Bone marrow (tissue), 2 donors: Measurements from ENCODE around the gene CCDC117.

Source experiments
- DNase-seq, 2 donors: peaks; one replicate each; lab custom pipeline; 2025; lab: John Stamatoyannopoulos, UW

Gene CCDC117

DNA sequence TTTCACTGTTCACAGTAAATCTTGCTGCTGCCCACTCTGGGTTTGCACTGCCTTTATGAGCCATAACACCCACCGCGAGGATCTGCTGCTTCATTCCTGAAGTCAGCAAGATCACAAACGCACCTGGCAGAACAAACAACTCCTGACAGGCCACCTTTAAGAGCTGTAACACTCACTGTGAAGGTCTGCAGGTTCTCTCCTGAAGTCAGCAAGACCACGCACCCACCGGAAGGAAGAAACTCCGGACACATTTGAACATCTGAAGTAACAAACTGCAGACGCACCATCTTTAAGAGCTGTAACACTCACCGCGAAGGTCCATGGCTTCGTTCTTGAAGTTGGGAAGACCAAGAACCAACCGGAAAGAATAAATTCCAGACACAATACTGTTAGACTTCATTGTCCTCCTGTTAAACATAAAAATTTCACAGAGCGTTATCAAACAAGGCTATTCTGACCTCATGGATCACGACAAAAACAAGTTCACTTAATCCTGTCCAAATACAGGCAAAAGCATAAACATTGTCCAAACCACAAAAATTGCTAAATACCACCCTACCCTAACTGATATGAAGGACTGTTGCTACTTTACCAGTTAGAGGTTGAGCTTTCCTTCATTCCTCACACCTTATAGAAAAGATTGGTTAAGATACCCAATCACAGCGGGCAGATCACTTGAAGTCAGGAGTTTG lies 3.0 kb upstream of the CCDC117 start:
- no peak for DNase-seq

DNA sequence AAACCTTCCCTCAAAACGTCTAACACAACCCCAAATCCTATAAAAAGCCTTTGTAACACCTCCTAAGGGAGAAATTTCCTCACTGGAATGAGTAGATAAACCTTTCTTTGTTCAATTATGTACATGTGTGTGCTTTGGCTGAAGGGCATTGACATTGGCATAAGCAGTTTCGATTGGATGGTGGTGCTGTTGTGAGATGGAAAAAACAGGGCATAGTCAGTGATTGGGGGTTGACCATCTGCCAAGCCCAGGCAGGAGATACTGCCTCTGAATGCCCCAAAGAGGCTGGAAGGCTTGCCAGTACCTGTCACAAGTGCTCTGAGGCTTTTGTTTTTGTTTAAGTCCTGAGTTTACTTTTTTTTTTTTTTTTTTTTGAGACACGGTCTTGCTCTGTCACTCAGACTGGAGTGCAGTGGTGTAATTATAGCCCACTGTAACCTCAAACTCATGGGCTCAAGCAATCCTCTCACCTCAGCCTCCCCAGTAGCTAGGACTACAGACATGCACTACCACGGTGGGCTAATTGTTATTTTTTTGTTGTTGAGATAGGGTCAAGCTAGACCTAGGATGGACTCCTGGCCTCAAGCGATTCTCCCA lies 1.2 kb upstream of the CCDC117 start:
- no peak for DNase-seq

DNA sequence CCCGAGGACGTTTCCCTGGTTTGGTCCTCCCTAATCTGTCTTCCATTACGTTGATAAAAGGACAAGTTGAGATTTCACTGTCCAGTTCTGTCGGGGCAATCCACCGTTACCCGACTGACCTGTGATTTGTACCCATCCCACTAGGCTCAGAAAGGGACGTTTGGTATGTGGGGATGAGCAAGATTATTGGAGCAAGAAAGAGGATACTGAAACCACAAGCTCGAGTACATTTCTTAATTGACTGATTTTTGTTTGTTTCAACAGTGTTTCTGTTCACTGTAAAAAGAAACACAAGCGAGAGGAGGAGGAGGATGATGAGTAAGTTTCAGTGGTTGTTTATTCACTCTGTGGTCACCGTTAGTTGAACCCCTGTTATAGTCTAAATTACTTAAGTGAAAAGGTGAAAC lies 969 bp downstream of the CCDC117 start:
- no peak for DNase-seq

DNA sequence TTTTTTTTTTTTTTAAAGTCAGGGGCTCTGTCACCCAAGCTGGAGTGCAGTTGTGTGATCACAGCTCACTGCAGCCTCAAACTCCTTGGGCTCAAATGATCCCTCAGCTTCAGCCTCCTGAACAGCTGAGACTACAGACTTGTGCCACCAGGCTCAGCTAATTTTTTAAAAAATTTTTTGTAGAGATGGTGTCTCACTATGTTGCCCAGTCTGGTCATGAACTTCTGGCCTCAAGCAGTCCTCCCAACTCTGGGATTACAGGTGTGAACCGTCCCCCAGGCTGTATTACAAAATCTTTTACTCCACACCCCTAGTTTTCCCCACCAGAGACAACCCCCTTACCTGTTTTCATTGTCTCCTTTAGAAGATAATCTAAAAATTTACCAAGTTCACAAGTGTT lies 1.9 kb downstream of the CCDC117 start:
- DNase-seq = no peak

DNA sequence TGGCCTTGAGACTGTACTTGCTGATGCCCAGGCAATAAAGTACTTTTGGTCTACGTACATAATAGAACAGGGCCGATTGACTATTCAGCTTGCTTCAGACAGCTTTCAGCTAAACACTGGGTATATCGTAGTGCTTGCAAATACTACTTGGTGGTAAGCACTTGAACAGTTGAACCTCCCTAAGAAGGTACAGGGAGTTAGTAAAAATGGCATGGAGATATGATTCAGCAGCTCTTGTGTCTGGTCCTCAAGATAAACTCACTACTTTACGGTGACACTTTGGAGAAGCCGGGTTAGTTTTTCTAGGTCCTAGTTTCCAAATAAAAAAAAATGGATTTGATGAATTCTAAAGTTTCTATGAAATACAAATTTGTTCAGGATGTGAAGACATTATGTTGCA lies 7.3 kb downstream of the CCDC117 start:
- DNase-seq = no peak

DNA sequence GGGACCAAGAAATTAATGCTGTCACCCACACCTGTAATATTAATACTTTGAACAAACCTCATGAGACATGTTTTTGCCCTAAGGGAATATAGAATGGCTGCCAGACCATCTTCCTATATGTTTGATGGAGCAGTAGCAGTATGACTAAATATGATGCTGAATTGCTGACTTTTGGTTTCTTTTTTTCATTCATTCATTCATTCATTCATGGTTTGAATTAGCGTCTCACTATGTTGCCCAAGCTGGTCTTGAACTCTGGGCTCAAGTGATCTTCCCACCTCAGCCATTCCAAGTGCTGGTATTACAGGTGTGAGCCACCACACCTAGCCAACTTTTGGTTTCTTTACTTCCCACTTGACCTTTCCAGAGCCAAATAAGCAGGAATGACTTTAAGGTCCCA lies 7.8 kb downstream of the CCDC117 start:
- no peak for DNase-seq

DNA sequence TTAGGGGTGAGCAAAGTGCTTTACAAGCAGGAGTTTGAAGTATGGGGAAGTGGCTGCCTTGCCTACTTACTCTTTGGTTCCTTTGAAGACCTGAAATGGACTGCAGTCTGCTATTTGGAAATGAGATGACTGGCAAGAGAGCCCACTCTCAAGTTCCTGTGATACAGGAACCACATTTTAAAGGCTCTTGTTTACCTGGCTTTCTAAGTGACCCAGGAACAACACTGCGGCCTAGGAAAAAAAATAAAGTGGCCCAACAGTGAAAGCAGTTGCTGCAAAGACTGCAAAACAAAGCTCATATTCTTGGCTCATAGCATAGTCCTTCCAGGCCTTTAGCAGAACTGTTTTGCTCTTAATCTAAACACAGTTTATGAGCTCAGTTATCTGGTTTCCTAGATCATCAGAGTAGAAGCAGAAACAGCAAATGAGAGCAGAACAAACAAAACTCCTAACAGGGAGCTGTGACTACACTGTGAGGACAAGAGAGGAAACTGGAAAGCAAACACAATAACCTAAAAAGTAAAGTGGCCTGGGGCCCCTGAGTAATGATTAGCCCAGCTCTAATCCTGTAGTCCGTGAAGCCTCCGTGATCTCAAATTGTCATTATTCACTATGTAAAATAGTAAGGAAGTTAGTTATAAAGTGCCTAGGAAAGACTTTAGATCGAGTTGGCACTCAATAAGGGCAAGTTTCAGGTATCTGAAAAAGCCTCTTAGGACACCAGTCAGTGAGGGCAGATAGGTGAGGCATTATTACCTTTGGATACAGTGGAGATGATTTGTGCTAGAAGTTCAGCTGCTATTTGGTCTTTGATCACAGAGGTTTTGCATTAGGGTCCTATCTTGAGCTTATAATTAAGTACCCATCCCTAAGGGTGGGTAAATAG lies 11.5 kb downstream of the CCDC117 start:
- no peak for DNase-seq

DNA sequence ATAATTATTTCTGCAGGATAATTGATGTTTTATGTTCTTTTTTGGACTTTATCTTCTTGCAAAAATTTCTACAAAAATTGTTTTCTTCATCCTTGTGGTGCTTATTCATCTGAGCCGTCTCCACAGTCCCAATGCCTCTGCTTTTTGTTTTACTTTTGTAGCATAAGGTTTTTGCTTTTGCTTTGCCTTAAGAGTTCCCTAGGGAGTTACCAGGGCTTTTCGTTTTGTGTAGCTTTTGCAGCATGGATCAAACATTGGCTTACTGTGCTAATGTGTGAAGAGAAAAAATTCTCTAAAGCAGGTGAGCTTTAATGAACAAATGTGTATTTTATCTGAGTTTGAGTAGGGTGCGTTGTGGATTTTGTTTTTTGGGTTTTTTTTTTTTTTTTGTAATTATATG lies 16.1 kb downstream of the CCDC117 start:
- DNase-seq = no peak

DNA sequence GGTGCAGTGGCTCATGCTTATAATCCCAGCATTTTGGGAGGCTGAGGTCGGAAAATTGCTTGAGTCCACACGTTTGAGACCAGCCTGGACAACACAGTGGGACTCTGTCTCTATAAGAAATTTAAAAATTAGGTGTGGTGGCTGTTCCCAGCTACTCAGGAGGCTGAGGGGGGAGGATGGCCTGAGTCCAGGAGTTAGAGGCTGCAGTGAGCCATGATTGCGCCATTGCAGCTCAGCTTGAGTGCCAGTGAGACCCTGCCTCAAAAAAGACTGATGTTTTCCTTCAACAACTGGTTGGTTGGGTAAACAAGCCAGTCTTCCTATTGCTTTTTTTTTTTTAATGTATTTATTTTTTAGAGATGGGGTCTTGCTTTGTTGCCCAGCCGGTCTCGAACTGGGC lies 18.6 kb downstream of the CCDC117 start:
- no peak for DNase-seq

DNA sequence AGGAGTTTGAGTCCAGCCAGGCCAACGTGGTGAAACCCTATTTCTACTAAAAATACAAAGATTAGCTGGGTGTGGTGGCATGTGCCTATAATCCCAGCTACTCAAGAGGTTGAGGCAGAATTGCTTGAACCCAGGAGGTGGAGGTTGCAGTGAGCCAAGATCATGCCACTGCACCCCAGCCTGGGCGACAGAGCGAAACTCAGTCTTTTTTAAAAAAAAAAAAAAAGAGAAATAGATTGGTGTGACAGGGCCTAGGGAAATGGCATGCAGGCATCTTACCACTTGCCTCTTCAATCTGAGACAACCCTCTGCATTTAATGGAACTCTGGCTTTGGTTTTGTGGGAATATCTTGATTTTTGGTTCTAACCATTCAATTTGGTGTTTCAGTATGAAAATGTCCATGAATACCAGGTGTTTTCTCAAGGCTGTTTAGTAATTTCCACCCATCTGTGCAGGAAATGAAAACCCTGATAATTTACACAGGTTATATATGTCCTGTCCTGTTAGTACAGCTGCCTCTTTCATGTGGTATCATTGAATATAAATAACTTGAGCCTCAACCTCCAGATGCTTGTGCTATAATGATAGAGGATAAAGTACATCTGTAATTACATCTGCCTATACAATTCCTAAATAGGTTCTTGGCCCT lies 19.5 kb downstream of the CCDC117 start:
- DNase-seq = no peak

DNA sequence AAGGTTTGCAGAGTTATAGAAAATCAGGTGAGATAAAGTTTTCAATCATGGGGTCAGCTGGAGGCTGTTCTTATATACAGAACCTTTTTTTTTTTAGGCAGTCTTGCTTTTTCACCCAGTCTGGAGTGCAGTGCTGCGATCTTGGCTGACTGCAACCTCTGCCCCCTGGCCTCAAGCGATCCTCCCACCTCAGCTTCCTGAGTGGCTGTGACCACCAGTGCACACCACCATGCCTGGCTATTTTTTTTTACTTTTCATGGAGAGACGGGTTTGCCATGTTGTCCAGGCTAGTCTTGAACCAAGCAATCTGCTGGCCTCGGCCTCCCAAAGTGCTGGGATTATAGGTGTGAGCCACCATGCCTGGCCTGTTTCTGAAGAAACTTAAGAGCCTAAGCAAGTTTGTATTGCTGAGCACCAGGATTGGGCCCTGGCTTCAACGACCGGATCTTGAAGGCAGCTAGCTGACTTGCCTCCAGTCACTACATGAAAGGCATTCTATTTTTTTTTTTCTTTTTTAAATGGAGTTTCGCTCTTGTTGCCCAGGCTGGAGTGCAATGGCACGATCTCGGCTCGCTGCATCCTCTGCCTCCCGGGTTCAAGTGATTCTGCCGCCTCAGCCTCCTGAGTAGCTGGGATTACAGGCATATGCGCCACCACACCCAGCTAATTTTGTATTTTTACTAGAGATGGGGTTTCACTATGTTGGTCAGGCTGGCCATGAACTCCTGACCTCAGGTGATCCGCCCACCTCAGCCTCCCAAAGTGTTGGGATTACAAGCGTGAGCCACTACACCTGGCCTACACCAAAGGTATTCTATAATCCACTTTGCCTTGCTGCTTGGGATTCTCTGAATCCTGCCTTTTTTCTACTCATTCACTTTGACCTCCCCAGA lies 20.2 kb downstream of the CCDC117 start:
- no peak for DNase-seq

DNA sequence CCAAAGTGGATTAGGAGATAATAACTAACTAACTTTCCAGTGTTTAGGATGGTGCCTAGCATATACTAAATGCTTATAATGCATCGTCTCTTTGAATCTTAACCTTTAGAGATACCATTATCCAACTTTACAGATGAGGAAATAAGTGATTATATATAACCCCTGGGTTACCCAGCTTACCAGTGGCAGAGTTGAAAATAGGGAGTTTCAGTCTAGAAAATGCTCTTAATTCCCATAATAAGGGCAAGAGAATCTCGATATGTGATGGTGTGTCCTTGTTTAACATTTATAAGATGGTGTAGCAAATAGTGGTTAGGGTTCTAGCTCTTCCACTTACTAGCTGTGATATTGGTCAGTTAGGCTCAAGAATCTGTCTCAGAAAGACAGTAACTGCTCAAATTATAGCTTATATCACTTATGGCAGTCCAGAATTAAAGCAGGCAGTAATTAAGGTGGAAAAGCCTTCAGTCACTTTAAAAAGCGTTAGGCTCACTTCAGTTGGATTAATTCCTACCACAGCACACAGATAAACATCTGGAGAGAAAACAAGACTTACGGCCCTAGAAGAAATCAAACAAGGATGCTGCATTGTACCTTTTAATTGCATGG lies 21.6 kb downstream of the CCDC117 start:
- DNase-seq = no peak

DNA sequence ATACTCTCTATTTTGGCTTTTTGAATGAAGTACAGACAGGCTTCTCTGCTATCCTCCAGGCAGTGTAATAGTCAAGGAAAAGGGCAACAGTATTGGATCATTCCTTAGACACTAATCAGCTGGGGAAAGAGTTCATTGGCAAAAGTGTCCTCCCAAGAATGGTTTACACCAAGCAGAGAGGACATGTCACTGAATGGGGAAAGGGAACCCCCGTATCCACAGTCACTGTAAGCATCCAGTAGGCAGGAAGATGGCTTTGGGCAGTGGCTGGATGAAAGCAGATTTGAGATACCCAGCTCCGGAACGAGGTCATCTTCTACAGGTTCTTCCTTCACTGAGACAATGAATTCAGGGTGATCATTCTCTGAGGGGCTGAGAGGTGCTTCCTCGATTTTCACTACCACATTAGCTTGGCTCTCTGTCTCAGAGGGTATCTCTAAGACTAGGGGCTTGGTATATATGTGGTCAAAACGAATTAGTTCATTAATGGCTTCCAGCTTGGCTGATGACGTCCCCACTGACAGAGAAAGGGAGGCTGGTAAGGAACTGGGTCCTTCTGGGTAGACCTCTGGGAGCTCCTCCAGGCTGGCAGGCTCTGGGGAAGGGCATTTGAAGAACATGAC lies 22.7 kb downstream of the CCDC117 start:
- no peak for DNase-seq

DNA sequence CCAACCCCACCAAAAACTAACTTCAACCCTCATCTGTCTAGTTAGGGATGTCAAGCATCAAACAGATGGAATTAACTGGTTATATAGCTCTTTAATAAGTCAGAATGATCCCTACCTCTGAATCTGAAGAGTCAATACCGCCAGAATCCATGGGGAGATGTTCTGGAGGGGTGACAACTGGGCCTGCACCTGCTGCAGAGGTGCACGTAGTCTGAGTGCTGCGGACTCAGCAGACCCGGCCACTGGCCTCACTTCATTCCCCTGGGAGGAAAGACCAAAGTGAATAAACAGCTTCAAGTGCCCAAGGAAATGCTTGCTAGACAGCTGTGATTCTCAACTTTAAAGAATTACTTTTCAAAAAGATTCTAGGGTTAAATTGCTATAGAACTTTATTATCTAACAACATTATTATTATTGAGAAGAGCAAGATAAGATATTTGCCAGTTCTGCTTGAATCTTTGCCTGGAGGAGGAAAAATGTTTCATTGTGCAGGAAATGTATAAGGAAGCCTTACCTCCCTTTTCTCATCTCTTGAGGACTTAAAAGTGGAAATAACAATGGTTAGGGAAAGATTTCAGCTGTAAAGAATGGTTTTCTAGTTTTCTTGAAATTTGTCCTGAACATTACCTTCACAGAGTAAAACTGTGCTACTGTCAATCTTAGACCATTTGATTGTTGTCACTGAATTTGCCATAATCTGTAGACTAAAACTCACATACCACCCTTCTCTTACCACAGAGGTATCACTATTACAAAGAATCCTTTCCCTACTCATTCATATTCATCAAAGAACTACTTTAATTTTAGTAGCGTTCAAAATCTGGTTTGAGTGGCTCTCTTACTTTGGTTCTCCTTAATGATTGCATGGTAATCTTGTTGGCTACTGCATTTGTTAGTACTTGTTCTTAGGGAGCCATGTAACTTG lies 23.7 kb downstream of the CCDC117 start:
- DNase-seq = no peak

DNA sequence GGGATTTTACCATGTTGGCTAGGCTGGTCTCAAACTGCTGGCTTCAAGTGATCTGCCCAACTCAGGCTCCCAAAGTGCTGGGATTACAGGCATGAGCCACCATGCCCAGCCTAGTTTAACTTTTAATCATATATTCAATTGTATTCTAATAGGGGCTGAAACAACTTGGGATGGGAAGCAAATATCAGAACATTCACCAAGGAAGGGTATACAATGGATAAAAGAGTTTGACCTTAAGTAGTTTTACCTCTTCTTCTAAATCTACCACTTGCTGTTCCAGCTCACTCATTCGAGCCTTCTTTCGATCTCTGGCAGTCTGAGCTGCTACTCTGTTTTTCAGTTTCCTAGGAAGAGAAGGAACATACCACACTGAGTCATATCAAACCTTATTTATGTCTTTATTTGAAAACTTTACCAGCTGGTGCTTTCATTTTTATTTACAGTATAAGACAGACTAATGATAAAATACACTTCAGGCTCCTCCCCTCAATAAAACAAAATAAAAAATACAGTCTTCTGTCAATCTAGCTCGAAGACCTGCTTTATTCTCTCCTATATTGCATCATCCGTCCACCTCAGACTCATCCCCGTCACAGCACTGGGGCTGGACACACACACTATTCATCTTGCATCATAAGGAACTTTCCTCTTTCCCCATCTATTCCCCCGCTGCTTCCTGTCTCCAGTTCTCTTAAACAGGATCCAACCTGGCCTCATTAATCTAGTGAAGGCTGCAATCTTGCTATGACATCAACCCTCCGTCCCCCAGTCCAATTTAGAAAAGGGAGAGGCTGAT lies 26.5 kb downstream of the CCDC117 start:
- peak; percentile 20 to 70 for DNase-seq

DNA sequence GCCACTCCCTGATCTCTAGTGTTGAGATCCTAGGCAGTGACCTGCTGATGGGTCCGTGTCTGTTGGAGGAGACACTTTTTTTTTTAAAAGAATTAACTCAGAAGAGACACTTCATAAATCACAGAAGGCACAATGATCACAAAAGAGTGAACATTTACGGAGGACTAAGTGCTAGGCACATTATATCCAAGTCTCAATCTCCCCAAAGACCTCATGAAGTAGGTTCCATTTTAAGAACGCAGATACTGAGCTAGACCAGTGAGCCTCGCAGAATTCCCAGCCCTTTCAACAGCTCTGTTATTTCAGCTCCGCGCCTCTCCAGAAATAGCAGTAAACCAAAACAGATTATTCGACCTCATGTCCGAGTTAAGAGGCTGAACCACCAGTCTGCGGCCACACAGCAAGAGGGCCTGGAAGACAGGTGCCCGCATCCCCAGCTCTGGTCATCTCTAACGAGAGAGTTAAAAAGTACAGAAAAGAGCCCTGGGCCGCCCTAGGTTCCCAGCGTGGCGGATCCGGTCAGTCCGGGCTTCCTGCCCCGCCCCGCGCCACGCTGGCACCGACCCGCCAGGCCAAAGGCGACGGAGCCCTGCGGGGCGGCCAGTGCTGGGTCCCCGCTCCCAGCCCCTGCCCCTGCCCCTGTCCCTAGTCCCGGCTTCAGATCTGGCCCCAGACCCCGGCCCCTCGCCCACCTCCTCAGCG lies 27.3 kb downstream of the CCDC117 start:
- peak in 1 of 2 donors; percentile 81 for DNase-seq

DNA sequence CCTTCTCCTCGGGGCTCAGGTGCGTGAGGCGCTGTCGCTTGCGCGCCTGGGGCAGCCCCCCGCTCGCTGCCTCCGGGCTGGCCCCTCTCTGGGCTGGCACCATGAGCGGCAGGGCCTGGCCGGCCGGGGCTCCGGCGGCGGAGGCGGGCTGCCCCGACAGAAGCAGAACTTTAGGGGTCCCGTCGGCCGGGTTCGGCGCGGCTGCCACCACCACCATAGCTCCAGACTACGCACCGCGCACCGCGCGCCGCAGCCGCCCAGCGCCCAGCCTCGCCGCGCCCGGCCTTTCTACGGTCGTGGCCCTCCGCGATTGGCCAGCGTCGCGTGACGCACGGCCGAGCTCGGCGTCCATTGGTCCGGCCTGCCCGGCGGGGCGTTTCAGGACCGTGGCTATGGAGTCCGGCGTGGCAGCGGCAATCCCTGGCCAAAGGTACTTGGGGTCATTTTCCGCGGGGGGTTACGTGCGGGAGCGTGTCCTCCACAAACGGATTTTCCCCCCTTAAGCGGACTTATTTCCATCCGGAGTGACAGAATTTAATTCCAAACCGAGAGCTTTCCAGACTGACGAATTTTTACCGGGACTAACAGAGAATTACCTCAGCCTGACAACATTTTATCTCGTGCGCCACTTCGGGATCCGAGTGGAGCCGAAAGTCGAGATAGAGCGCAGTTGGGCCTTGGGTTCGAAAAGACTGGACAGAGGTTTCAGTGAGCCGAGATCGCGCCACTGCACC lies 28.0 kb downstream of the CCDC117 start, which contains the start of gene XBP1:
Gene XBP1 (minus strand): TSS at position 262 of the 734 bp plus-strand sequence.
- peak; percentile 66 to 81 for DNase-seq
